Endothelial cell of umbilical vein (primary cell): Measurements from ENCODE around the gene NF1. TPM values are rescaled to one million over a fixed set of nuclear protein-coding genes. Genes with fewer than 3 reads are reported as not detected.

Experiments used
- BruUV-seq: library from RNA; stranded (reverse); fragments of 400-500 nt; replicated peaks from 2 replicates; lab custom pipeline; 2021; lab: Mats Ljungman, UMichigan
- CTCF ChIA-PET: fragments of 300-600, 350-600 bp; sonication (Branson Sonifier 250); formaldehyde crosslinking; loops from one replicate; lab custom pipeline; 2021; ENCODE audit warnings: antibody characterized with exemption, inconsistent platforms; lab: Charles Lee
- POLR2A ChIA-PET: fragments of 300-600, 350-600 bp; sonication (Branson Sonifier 250); formaldehyde crosslinking; loops from one replicate; lab custom pipeline; 2021; ENCODE audit warnings: antibody characterized with exemption, inconsistent platforms; lab: Charles Lee
- DNase-seq: peaks from one replicate; pipeline ENCODE4 v3.0.0-alpha.2; 2011; ENCODE audit warnings: low read depth, low spot score
- FAIRE-seq: peaks from 2 replicates; lab custom pipeline; 2011; peaks lifted over from hg19 to GRCh38; lab: Jason Lieb, UNC
- H2AFZ ChIP-seq: 2 replicates; pipeline ENCODE4 v1.6.0; 2012; ENCODE audit warnings: low read depth, low read length, control low read depth, inconsistent platforms
- H3K27ac ChIP-seq: 2 replicates; pipeline ENCODE4 v1.5.1; 2011; ENCODE audit warnings: low read depth, mild to moderate bottlenecking, control low read depth, low read length, moderate library complexity; ENCODE audit not compliant: insufficient read depth
- H3K27me3 ChIP-seq, 2 experiments: 2 replicates each; pipeline versions ENCODE4 v1.6.0 to v1.6.1; 2011; ENCODE audit warnings: low read length in 2 of 2, mixed read lengths in 1 of 2; ENCODE audit not compliant: control insufficient read depth in 2 of 2, insufficient read depth in 2 of 2
- H3K36me3 ChIP-seq, 2 experiments: 2 replicates in 1 of 2; 3 replicates in 1 of 2; pipeline ENCODE4 v1.5.1; 2011; ENCODE audit warnings: low read length in 2 of 2, mild to moderate bottlenecking in 1 of 2, moderate library complexity in 1 of 2; ENCODE audit not compliant: control insufficient read depth in 2 of 2, insufficient read depth in 2 of 2; ENCODE audit errors: extremely low read depth in 1 of 2
- H3K4me1 ChIP-seq: 3 replicates; pipeline ENCODE4 v1.5.1; 2011; ENCODE audit warnings: mild to moderate bottlenecking, low read length; ENCODE audit not compliant: control insufficient read depth, insufficient read depth; ENCODE audit errors: extremely low read depth
- H3K4me2 ChIP-seq: 2 replicates; pipeline ENCODE4 v1.6.1; 2011; ENCODE audit warnings: low read length, control low read depth, mixed read lengths; ENCODE audit not compliant: insufficient read depth
- H3K4me3 ChIP-seq, 3 experiments: fragments of 200-600 bp in 1 of 3; sonication (generic), shearing (Covaris generic) in 1 of 3; replicated peaks in 1 of 3; 2 replicates each; pipeline ENCODE4 v1.5.1; 2011 to 2016; ENCODE audit warnings: control low read depth in 3 of 3, low read length in 3 of 3, mild to moderate bottlenecking in 2 of 3, inconsistent platforms in 1 of 3, low read depth in 1 of 3, moderate library complexity in 1 of 3; ENCODE audit not compliant: insufficient read depth in 1 of 3
- H3K79me2 ChIP-seq: 2 replicates; pipeline ENCODE4 v1.6.0; 2012; ENCODE audit warnings: low read length, inconsistent platforms; ENCODE audit not compliant: control insufficient read depth, insufficient read depth
- H3K9ac ChIP-seq: replicated peaks from 2 replicates; pipeline ENCODE3; 2011; ENCODE audit warnings: low read length, control low read depth; ENCODE audit not compliant: insufficient read depth; ENCODE audit errors: extremely low read depth
- H3K9me1 ChIP-seq: replicated peaks from 3 replicates; pipeline ENCODE4 v1.6.0; 2011; ENCODE audit warnings: mild to moderate bottlenecking, low read length; ENCODE audit not compliant: control insufficient read depth, insufficient read depth; ENCODE audit errors: extremely low read depth
- H3K9me3 ChIP-seq: replicated peaks from 2 replicates; pipeline ENCODE4 v1.5.1; 2012; ENCODE audit warnings: low read length, inconsistent platforms; ENCODE audit not compliant: control insufficient read depth, insufficient read depth
- H4K20me1 ChIP-seq: replicated peaks from 2 replicates; pipeline ENCODE3; 2011; ENCODE audit warnings: mild to moderate bottlenecking, low read length; ENCODE audit not compliant: control insufficient read depth, insufficient read depth; ENCODE audit errors: extremely low read depth
- CTCF ChIP-seq, 2 donors: IDR thresholded peaks; 1 replicate in 1 of 2; 2 replicates in 1 of 2; pipeline ENCODE4 v1.5.1; 2011; ENCODE audit warnings: low read length in 2 of 2, mild to moderate bottlenecking in 2 of 2, moderate library complexity in 2 of 2, control low read depth in 1 of 2, inconsistent platforms in 1 of 2, low read depth in 1 of 2; ENCODE audit not compliant: insufficient read depth in 1 of 2; ENCODE audit errors: extremely low read depth in 1 of 2
- EZH2 ChIP-seq: IDR thresholded peaks from 2 replicates; pipeline ENCODE4 v1.6.1; 2012; ENCODE audit warnings: borderline replicate concordance, low read depth, mild to moderate bottlenecking, moderate library complexity, low read length, inconsistent platforms; ENCODE audit not compliant: severe bottlenecking
- FOS ChIP-seq: IDR thresholded peaks from 2 replicates; pipeline ENCODE4 v1.6.1; 2011; ENCODE audit warnings: mild to moderate bottlenecking, low read length, moderate library complexity, borderline replicate concordance; ENCODE audit not compliant: insufficient read depth
- JUN ChIP-seq: IDR thresholded peaks from 2 replicates; pipeline ENCODE4 v1.6.1; 2011; ENCODE audit warnings: borderline replicate concordance, low read depth; ENCODE audit not compliant: insufficient read length, insufficient read depth
- POLR2A ChIP-seq: IDR thresholded peaks from 2 replicates; pipeline ENCODE4 v1.6.1; 2012; ENCODE audit warnings: low read depth, mild to moderate bottlenecking, control low read depth, low read length
- dilution Hi-C: fragments of 300-500 bp; cut with MboI; formaldehyde crosslinking; loops from one replicate; pipeline ENCODE4 v1.15.0; 2019; ENCODE audit warnings: low sequenced_read_pairs; ENCODE audit not compliant: extremely low pct_ligation_motif_present
- intact Hi-C: fragments of 100-400 bp; cut with micrococcal nuclease; formaldehyde crosslinking; loops from one replicate; pipeline ENCODE4 v1.10.0; 2022
- polyA plus RNA-seq, 4 experiments: library from polyadenylated mRNA; depleted of rRNA in 3 of 4; stranded (reverse) in 3 of 4; unstranded in 1 of 4; fragments of >200 nt; gene quantifications; 2 replicates each; pipeline versions ENCODE4 v1.2.1 to v1.2.3, GENCODE V29; 2011 to 2012; ENCODE audit warnings: missing spikeins in 1 of 4
- total RNA-seq: library from RNA; stranded (reverse); gene quantifications from 2 replicates; pipeline ENCODE4 v1.2.3, GENCODE V29; 2021

Gene NF1
- total and polyA plus RNA-seq, 2 donors (not counting 3 experiments of a cell fraction or from before 2014, with no cell fraction given) = 13.7 to 42.4 TPM

DNA sequence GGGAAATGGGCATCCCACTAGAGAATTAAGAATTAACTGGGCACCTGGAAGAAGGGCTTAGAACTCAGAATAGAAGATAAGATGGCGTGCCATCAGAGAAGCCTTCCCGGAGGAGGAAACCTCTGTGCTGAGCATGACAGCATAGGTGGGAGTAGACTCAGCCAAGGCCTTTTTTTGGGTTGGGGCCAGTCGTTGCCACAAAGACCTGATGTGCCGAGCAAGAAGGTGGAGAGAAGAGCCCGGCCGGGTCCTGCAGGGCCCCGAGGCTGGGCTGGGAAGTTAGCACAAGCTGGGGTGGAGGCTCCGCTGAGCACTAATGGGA is 295.6 kb downstream of the NF1 start:
- intact Hi-C loops = no loop called here
- Histone ChIP-seq H3K4me3 (no peak overlapping the region), H2AFZ (no peak overlapping the region), H3K27ac (no peak overlapping the region), H3K79me2 (no peaks in the 10 kb centered on the region), H3K36me3 (no peaks in the 10 kb centered on the region), H3K4me1 (no peaks in the 10 kb centered on the region), H3K27me3 (peaks cover 14 to 20% of the 10 kb centered on the region in 2 experiments), H3K9me1 (no peaks in the 10 kb centered on the region), H3K4me2 (no peak overlapping the region), H4K20me1 (no peaks in the 10 kb centered on the region), H3K9me3 (no peaks in the 10 kb centered on the region), H3K9ac (no peak overlapping the region)
- ChIA-PET CTCF (interaction anchor here (1.3 to 2.9 kb wide), 6 partner anchors 22 to 452 kb away, joined by 3 to 92 read pairs (median 11); no protein-coding TSS in a partner anchor), POLR2A (no interaction called here)
- dilution Hi-C loops = no loop called here
- DNase-seq (no peak), FAIRE-seq (no peak)
- no TSS peak for BruUV-seq
- TF ChIP-seq CTCF (IDR thresholded peaks at IDR 0.05; ENCODE audit: extremely low read depth in 1 of 2, insufficient read depth in 1 of 2, low read depth in 1 of 2, low read length in 2 of 2) (no peak), FOS (no peak)

DNA sequence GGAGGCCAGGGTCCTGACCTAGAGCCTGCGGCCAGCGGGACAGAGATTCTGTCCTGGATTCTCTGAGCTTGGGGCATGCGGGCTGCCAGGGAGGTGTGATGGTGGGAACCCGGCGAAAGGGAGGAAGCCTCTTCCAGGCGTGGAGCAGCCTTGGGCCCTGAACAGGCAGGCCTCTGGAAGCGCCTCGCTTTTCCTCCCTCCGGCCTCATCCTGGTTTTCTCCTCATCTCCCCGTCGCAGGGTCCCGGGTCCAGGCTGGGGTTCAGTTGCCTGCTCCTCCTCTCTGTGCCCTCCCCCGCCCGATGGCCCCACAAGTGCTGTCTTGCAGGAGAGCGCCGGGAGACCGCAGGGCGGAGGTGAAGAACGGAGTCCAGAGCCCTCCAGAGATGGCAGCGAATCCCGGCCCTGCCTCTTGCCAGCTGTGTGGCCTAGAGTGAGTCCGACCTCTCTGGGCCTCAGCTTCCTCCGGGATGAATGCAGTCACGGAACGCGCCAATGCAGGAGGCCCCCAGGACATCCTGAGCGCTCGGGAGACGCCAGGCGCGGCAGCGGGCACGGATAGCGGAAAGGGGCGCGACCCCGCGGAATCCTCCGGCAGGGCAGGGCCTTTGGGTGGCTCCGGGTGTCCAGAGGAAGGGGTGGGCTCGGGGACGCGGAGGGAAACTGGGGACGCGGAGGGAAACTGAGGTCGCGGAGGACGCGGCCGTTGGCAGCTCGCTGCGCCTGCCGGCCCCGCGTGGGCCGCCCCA is 296.1 kb downstream of the NF1 start:
- Histone ChIP-seq H3K9me1 (no peaks in the 10 kb centered on the region), H2AFZ (no peak overlapping the region), H4K20me1 (no peaks in the 10 kb centered on the region), H3K9me3 (no peaks in the 10 kb centered on the region), H3K36me3 (no peaks in the 10 kb centered on the region), H3K4me3 (peak overlapping the region in 2 of 3 experiments; percentile 17 to 27), H3K9ac (no peak overlapping the region), H3K27me3 (peaks cover 16 to 22% of the 10 kb centered on the region in 2 experiments), H3K27ac (no peak overlapping the region), H3K79me2 (no peaks in the 10 kb centered on the region), H3K4me2 (peak overlapping the region; percentile 35), H3K4me1 (no peaks in the 10 kb centered on the region)
- TF ChIP-seq CTCF (IDR thresholded peaks at IDR 0.05; ENCODE audit: extremely low read depth in 1 of 2, insufficient read depth in 1 of 2, low read depth in 1 of 2, low read length in 2 of 2) = no peak
- TF ChIP-seq JUN = no peak
- TF ChIP-seq EZH2 = peak; percentile 57
- TF ChIP-seq POLR2A = no peak
- TF ChIP-seq FOS = no peak
- intact Hi-C loops = no loop called here
- dilution Hi-C loops = no loop called here
- no peak for DNase-seq
- FAIRE-seq = peak; percentile 60
- ChIA-PET CTCF (interaction anchor here (1.3 kb wide), 1 partner anchor 127 kb away, joined by 3 read pairs; no protein-coding TSS in a partner anchor), POLR2A (no interaction called here)
- no TSS peak for BruUV-seq
